PC-9 (cell line): ENCODE measurements around the gene NBEAL2.

Experiments used
- EZH2 ChIP-seq: fragments of 200-600 bp; sonication (generic); IDR thresholded peaks from 2 replicates; pipeline ENCODE4 v1.8.0; 2017; ENCODE audit warnings: antibody characterized with exemption, low read depth
- TF ChIP-seq, protein P1 (sequence below): fragments of 200-600 bp; sonication (generic); conservative IDR thresholded peaks from 2 replicates; pipeline ENCODE4 v1.6.1; 2017; ENCODE audit warnings: mixed run types, antibody characterized with exemption, mild to moderate bottlenecking, moderate library complexity

DNA sequence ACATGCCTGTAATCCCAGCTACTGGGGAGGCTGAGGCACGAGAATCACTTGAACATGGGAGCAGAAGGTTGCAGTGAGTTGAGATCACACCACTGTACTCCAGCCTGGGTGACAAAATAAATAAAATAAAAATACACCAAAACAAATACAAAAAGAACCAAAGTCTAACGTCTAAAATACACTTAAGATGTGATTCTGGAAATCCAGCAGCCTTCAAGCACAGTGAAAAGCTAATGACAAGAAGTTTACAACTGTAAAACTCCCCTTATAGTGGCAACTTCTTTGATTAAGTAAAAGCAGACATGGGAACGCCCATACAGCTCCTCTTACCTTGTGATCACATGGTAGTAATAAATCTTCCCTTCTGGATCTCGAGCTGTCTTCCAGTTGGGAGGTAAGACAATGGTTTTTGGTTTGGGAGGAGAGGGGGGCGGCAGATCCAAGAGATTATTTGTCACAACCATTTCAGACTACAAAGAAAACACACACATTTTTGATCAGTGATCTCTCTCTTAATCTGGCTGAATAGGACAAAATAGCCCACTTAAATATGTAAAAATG is 62.8 kb downstream of the NBEAL2 start:
- TF ChIP-seq, protein P1, sequence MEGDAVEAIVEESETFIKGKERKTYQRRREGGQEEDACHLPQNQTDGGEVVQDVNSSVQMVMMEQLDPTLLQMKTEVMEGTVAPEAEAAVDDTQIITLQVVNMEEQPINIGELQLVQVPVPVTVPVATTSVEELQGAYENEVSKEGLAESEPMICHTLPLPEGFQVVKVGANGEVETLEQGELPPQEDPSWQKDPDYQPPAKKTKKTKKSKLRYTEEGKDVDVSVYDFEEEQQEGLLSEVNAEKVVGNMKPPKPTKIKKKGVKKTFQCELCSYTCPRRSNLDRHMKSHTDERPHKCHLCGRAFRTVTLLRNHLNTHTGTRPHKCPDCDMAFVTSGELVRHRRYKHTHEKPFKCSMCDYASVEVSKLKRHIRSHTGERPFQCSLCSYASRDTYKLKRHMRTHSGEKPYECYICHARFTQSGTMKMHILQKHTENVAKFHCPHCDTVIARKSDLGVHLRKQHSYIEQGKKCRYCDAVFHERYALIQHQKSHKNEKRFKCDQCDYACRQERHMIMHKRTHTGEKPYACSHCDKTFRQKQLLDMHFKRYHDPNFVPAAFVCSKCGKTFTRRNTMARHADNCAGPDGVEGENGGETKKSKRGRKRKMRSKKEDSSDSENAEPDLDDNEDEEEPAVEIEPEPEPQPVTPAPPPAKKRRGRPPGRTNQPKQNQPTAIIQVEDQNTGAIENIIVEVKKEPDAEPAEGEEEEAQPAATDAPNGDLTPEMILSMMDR: no peak
- no peak for TF ChIP-seq EZH2
